HG03354 (cell line): Measurements from ENCODE around the gene SPTAN1.
"Not testable (repeated sequence)": the region's sequence is repeated elsewhere in the genome, so short reads cannot be mapped to it uniquely, and the experiment has no call there.

Experiments
- ATAC-seq: cut with Tn5 transposase; IDR thresholded peaks from one replicate; pipeline ENCODE4 v1.9.1; 2021; ENCODE audit warnings: mild to moderate bottlenecking; ENCODE audit not compliant: unreplicated experiment, poor library complexity, severe bottlenecking

The SPTAN1 gene

GRCh38 chr9:128651798-128652197 is 99.4 kb downstream of the SPTAN1 start:
- ATAC-seq: no peak

DNA sequence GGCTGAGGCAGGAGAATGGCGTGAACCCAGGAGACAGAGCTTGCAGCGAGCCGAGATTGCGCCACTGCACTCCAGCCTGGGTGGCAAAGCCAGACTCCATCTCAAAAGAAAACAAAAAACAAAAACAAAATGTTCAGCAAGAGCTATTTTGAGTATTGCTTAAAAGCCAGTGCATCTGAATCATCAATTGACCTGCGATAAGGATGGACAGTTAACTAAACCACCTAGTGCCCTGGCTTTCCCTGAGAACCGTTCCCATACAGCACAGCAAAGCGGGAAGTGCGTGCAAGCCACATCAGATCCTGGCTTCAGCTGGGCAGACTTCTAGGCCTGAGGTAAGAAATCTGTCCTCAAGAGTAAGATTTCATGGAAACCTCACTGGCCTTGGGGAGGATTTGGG is 101.5 kb downstream of the SPTAN1 start:
- ATAC-seq: no peak

GRCh38 chr9:128654481-128654880 is 102.1 kb downstream of the SPTAN1 start:
- no peak for ATAC-seq

- peak; percentile 78 for ATAC-seq
Observed at GRCh38 chr9:128656416-128657343, 104.3 kb downstream of the SPTAN1 start, which contains the start of gene DYNC2I2. DYNC2I2 (minus strand) TSS chr9:128656847; CDS start chr9:128656726, 121 bp downstream.

- ATAC-seq: no peak
Observed at GRCh38 chr9:128657344-128657704, 104.9 kb downstream of the SPTAN1 start.

DNA sequence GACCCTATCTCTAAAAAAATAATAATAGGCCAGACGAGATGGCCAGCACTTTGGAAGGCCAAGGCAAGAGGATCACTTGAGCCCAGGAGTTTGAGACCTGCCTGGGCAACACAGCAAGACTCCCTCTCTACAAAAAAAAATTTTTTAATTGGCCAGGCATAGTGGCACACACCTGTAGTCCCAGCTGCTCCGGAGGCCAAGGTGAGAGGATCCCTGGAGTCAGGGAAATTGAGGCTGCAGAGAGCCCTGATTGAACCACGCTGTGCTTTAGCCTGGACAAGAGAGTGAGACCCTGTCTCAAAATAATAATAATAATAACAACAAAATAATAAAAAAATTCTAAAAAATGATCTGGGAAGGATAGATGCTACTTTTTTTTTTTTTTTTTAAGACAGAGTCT is 105.4 kb downstream of the SPTAN1 start:
- no peak for ATAC-seq

DNA sequence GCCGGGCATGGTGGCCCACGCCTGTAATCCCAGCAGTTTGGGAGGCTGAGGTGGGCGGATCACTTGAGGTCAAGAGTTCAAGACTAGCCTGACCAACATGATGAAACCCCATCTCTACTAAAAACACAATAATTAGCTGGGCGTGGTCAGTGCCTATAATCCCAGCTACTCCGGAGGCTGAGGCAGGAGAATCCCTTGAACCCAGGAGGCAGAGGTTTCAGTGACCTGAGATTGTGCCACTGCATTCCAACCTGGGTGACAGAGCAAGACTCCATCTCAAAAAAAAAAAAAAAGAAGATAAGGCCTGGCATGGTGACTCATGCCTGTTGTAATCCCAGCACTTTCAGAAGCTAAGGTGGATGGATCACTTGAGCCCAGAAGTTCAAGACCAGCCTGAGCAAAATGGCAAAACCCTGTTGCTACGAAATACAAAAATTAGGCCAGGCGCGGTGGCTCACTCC is 114.1 kb downstream of the SPTAN1 start:
- not testable (repeated sequence) for ATAC-seq

GRCh38 chr9:128669786-128670185 is 117.4 kb downstream of the SPTAN1 start:
- no peak for ATAC-seq

GRCh38 chr9:128675382-128675781 is 123.0 kb downstream of the SPTAN1 start:
- no peak for ATAC-seq

- no peak for ATAC-seq
Observed at GRCh38 chr9:128677794-128678193, 125.4 kb downstream of the SPTAN1 start.
